Tibial nerve (tissue), 4 donors: ENCODE data around the gene SRGAP2B.
"Not testable (repeated sequence)": the region's sequence is repeated elsewhere in the genome, so short reads cannot be mapped to it uniquely, and the experiment has no call there.

Experiments used
- EP300 ChIP-seq, 2 donors: sonication (generic); formaldehyde crosslinking; IDR thresholded peaks; one replicate each; pipeline ENCODE4 v1.6.1; 2017; ENCODE audit warnings: antibody characterized with exemption in 2 of 2, mild to moderate bottlenecking in 1 of 2
- POLR2A ChIP-seq, 2 donors: fragments of 450-650 bp; IDR thresholded peaks; one replicate each; pipeline ENCODE4 v1.6.1; 2017; ENCODE audit warnings: antibody characterized with exemption in 2 of 2, mild to moderate bottlenecking in 2 of 2, moderate library complexity in 2 of 2
- TF ChIP-seq, protein P1 (sequence below), 5 experiments: fragments of 200-600 bp in 3 of 5; fragments of 450-650 bp in 2 of 5; sonication (generic) in 3 of 5; IDR thresholded peaks; one replicate each; pipeline ENCODE4 v1.5.1; 2016 to 2019; ENCODE audit warnings: antibody characterized with exemption in 5 of 5, mild to moderate bottlenecking in 3 of 5, moderate library complexity in 2 of 5

DNA sequence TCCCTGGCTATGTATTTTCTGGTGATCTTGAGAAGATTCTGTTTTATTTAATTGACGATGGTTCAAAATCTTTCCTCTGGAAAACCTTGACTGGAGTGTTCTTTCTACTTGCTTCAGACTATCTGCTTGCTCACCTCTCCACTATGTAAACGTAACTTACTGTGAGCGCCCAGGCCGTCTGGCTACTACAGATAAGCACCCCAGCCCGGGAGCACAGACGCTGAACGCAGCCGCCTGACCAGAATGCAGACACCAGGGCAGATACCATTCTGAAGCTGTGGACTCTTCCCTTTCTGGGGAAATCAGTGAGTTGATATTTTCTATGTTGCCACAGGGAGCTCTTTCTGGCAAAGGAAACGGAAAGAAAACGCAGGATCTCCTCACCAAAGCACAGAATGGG lies 28.6 kb downstream of the SRGAP2B start:
- not testable (repeated sequence) for TF ChIP-seq POLR2A, EP300 (IDR thresholded peaks at IDR 0.05)
- TF ChIP-seq, protein P1, sequence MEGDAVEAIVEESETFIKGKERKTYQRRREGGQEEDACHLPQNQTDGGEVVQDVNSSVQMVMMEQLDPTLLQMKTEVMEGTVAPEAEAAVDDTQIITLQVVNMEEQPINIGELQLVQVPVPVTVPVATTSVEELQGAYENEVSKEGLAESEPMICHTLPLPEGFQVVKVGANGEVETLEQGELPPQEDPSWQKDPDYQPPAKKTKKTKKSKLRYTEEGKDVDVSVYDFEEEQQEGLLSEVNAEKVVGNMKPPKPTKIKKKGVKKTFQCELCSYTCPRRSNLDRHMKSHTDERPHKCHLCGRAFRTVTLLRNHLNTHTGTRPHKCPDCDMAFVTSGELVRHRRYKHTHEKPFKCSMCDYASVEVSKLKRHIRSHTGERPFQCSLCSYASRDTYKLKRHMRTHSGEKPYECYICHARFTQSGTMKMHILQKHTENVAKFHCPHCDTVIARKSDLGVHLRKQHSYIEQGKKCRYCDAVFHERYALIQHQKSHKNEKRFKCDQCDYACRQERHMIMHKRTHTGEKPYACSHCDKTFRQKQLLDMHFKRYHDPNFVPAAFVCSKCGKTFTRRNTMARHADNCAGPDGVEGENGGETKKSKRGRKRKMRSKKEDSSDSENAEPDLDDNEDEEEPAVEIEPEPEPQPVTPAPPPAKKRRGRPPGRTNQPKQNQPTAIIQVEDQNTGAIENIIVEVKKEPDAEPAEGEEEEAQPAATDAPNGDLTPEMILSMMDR (IDR thresholded peaks at IDR 0.05) = not testable (repeated sequence)
